IMR-90 (cell line): ENCODE measurements around the gene CPLX1. TPM values are rescaled to one million over a fixed set of nuclear protein-coding genes. Genes with fewer than 3 reads are reported as not detected.

Source experiments
- ATAC-seq: fragments of 200-7000 bp; cut with Tn5 transposase; 2 replicates; pipeline ENCODE4 v1.9.1; 2020; ENCODE audit warnings: low read depth, mild to moderate bottlenecking, moderate library complexity
- BruUV-seq: library from RNA; stranded (reverse); fragments of 400-500 nt; replicated peaks from 2 replicates; lab custom pipeline; 2021; lab: Mats Ljungman, UMichigan
- CTCF ChIA-PET: fragments of 300-600 bp; formaldehyde crosslinking; extraction: SDS; loops from one replicate; lab custom pipeline; 2021; ENCODE audit warnings: antibody characterized with exemption; lab: Yijun Ruan, JAX
- POLR2A ChIA-PET: fragments of 300-600 bp; sonication (Branson Sonifier 250); formaldehyde crosslinking; loops from one replicate; lab custom pipeline; 2022; ENCODE audit warnings: antibody characterized with exemption; ENCODE audit not compliant: unreplicated experiment; lab: Charles Lee
- DNase-seq: peaks from one replicate; pipeline ENCODE4 v3.0.0; 2013
- H2AFZ ChIP-seq: replicated peaks from 2 replicates; pipeline ENCODE3; 2013; ENCODE audit warnings: low read length, mild to moderate bottlenecking; ENCODE audit not compliant: poor library complexity
- H2AK5ac ChIP-seq: 2 replicates; pipeline ENCODE4 v1.6.1; 2013; ENCODE audit warnings: low read depth, low read length, inconsistent platforms
- H2AK9ac ChIP-seq: replicated peaks from 2 replicates; pipeline ENCODE3; 2013; ENCODE audit warnings: mild to moderate bottlenecking, low read depth, low read length, moderate library complexity; ENCODE audit not compliant: poor library complexity
- H2BK120ac ChIP-seq: 2 replicates; pipeline ENCODE4 v1.6.1; 2013; ENCODE audit warnings: low read depth, low read length, inconsistent platforms
- H2BK15ac ChIP-seq: 3 replicates; pipeline ENCODE4 v1.6.1; 2013; ENCODE audit warnings: low read depth, low read length, inconsistent platforms
- H2BK20ac ChIP-seq: 2 replicates; pipeline ENCODE4 v1.6.1; 2013; ENCODE audit warnings: low read depth, mild to moderate bottlenecking, inconsistent platforms, low read length, moderate library complexity
- H2BK5ac ChIP-seq: 2 replicates; pipeline ENCODE4 v1.6.1; 2013; ENCODE audit warnings: mild to moderate bottlenecking, low read depth, low read length, inconsistent platforms; ENCODE audit not compliant: poor library complexity, severe bottlenecking
- H3K14ac ChIP-seq: replicated peaks from 2 replicates; pipeline ENCODE4 v1.6.1; 2013; ENCODE audit warnings: low read depth, low read length, inconsistent platforms
- H3K18ac ChIP-seq: 2 replicates; pipeline ENCODE4 v1.6.1; 2013; ENCODE audit warnings: low read depth, low read length, control low read depth
- H3K23ac ChIP-seq: 2 replicates; pipeline ENCODE4 v1.6.1; 2013; ENCODE audit warnings: low read depth, low read length, inconsistent platforms
- H3K27ac ChIP-seq: 2 replicates; pipeline ENCODE4 v1.5.1; 2013; ENCODE audit warnings: mild to moderate bottlenecking, control low read depth, low read length; ENCODE audit not compliant: insufficient read depth
- H3K27me3 ChIP-seq: 2 replicates; pipeline ENCODE4 v1.6.1; 2013; ENCODE audit warnings: low read length; ENCODE audit not compliant: control insufficient read depth, insufficient read depth
- H3K36me3 ChIP-seq: 2 replicates; pipeline ENCODE4 v1.6.1; 2013; ENCODE audit warnings: low read length, mixed read lengths; ENCODE audit not compliant: control insufficient read depth, insufficient read depth
- H3K4ac ChIP-seq: 2 replicates; pipeline ENCODE4 v1.6.1; 2013; ENCODE audit warnings: low read depth, low read length, inconsistent platforms
- H3K4me1 ChIP-seq: 2 replicates; pipeline ENCODE4 v1.6.1; 2013; ENCODE audit warnings: low read length, mixed read lengths; ENCODE audit not compliant: control insufficient read depth, insufficient read depth
- H3K4me2 ChIP-seq: 2 replicates; pipeline ENCODE4 v1.6.1; 2013; ENCODE audit warnings: low read depth, mild to moderate bottlenecking, control low read depth, low read length, moderate library complexity
- H3K4me3 ChIP-seq: 2 replicates; pipeline ENCODE4 v1.5.1; 2013; ENCODE audit warnings: low read depth, mild to moderate bottlenecking, control low read depth, low read length, moderate library complexity; ENCODE audit not compliant: insufficient read depth
- H3K56ac ChIP-seq: 2 replicates; pipeline ENCODE4 v1.6.1; 2013; ENCODE audit warnings: low read length, inconsistent platforms; ENCODE audit not compliant: insufficient read depth; ENCODE audit errors: extremely low read depth
- H3K79me1 ChIP-seq, 2 experiments: 2 replicates each; pipeline ENCODE4 v1.6.1; 2013; ENCODE audit warnings: low read length in 2 of 2, inconsistent platforms in 1 of 2, low read depth in 1 of 2
- H3K9ac ChIP-seq: 2 replicates; pipeline ENCODE4 v1.6.1; 2013; ENCODE audit warnings: low read depth, low read length, control low read depth
- H3K9me1 ChIP-seq: 2 replicates; pipeline ENCODE4 v1.6.1; 2013; ENCODE audit warnings: low read length, inconsistent platforms; ENCODE audit not compliant: insufficient read depth
- H3K9me3 ChIP-seq: 2 replicates; pipeline ENCODE4 v1.6.1; 2013; ENCODE audit warnings: low read length; ENCODE audit not compliant: control insufficient read depth, insufficient read depth
- H4K20me1 ChIP-seq: 2 replicates; pipeline ENCODE4 v1.6.1; 2013; ENCODE audit warnings: low read length, inconsistent platforms; ENCODE audit not compliant: insufficient read depth
- H4K5ac ChIP-seq: 2 replicates; pipeline ENCODE4 v1.6.1; 2013; ENCODE audit warnings: mild to moderate bottlenecking, low read depth, low read length, control low read depth
- H4K8ac ChIP-seq, 2 experiments: 2 replicates each; pipeline ENCODE4 v1.6.1; 2013; ENCODE audit warnings: low read depth in 2 of 2, low read length in 2 of 2, control low read depth in 1 of 2, inconsistent platforms in 1 of 2
- H4K91ac ChIP-seq: 2 replicates; pipeline ENCODE4 v1.6.1; 2013; ENCODE audit warnings: low read depth, low read length, inconsistent platforms; ENCODE audit not compliant: insufficient read depth
- CEBPB ChIP-seq: IDR thresholded peaks from 2 replicates; pipeline ENCODE4 v1.6.1; 2012; ENCODE audit warnings: low read depth, low read length, improper control_type of control experiment
- WGBS, 2 experiments: methylation state at CpG; one replicate each; pipeline versions ENCODE4 v1.1.5 to v1.1.7; 2013; ENCODE audit warnings: missing lambda C conversion rate in 2 of 2; ENCODE audit not compliant: insufficient read length in 1 of 2; ENCODE audit errors: extremely low coverage in 2 of 2; 5-methylcytosine and 5-hydroxymethylcytosine counted together
- dilution Hi-C: fragments of 300-500 bp; cut with HindIII; formaldehyde crosslinking; loops from one replicate; pipeline ENCODE4 v1.14.3; 2018; ENCODE audit warnings: low sequenced_read_pairs; ENCODE audit not compliant: unreplicated experiment
- in situ Hi-C: fragments of 300-500 bp; cut with MboI; formaldehyde crosslinking; loops from 3 replicates; pipeline ENCODE4 v1.14.3; 2019; ENCODE audit warnings: low sequenced_read_pairs, inconsistent platforms, mixed read lengths
- intact Hi-C: fragments of 100-400 bp; cut with micrococcal nuclease; formaldehyde crosslinking; loops from 2 replicates; pipeline ENCODE4 v1.10.0; 2022
- polyA plus RNA-seq, 3 experiments: library from polyadenylated mRNA; depleted of rRNA; stranded (reverse); fragments of >200 nt; gene quantifications; 2 replicates each; pipeline ENCODE4 v1.2.3, GENCODE V29; 2012; ENCODE audit warnings: low replicate concordance in 1 of 3
- total RNA-seq: library from RNA; depleted of rRNA; stranded (reverse); fragments of >200 nt; gene quantifications from 2 replicates; pipeline ENCODE4 v1.2.3, GENCODE V29; 2012

CPLX1 gene
- total and polyA plus RNA-seq, 2 of the 4 experiments (the other 2 are of a cell fraction): 0.05 TPM; not detected in 1

- H4K8ac ChIP-seq: no peak overlapping the region
- H2AFZ ChIP-seq: no peak overlapping the region
- H3K27me3 ChIP-seq: no peaks in the 10 kb centered on the region
- H4K20me1 ChIP-seq: peaks cover 96% of the 10 kb centered on the region
- H3K14ac ChIP-seq: no peak overlapping the region
- H3K23ac ChIP-seq: no peak overlapping the region
- ChIA-PET POLR2A (no interaction called here), CTCF (no interaction called here)
- H3K9me1 ChIP-seq: peaks cover 13% of the 10 kb centered on the region
- intact Hi-C loops (no loop called here), in situ Hi-C loops (no loop called here), dilution Hi-C loops (no loop called here)
- no peak for TF ChIP-seq CEBPB
- WGBS, 2 experiments: no CpG with 5 or more reads among the region's 7 CpGs
- no peak overlapping the region for H2AK5ac ChIP-seq
- no peak overlapping the region for H3K4me3 ChIP-seq
- H4K5ac ChIP-seq: no peak overlapping the region
- H2BK20ac ChIP-seq: no peak overlapping the region
- no peak for DNase-seq
- H3K4me1 ChIP-seq: peaks cover 2% of the 10 kb centered on the region
- no peak overlapping the region for H2BK120ac ChIP-seq
- no peak overlapping the region for H3K4me2 ChIP-seq
- H3K27ac ChIP-seq: no peak overlapping the region
- H3K18ac ChIP-seq: no peak overlapping the region
- H3K9me3 ChIP-seq: no peaks in the 10 kb centered on the region
- H4K91ac ChIP-seq: no peak overlapping the region
- no peak overlapping the region for H3K4ac ChIP-seq
- peaks cover 28 to 72% of the 10 kb centered on the region in 2 experiments for H3K79me1 ChIP-seq
- H2BK5ac ChIP-seq: no peak overlapping the region
- H3K56ac ChIP-seq: no peak overlapping the region
- no peak for ATAC-seq
- peaks cover 52% of the 10 kb centered on the region for H3K36me3 ChIP-seq
- H3K9ac ChIP-seq: no peak overlapping the region
- BruUV-seq: no TSS peak
- H2AK9ac ChIP-seq: no peak overlapping the region
- no peak overlapping the region for H2BK15ac ChIP-seq
Observed at GRCh38 chr4:772118-772517, 53.8 kb downstream of the CPLX1 start.
